ENCODE results near the gene CHN2. TPM values are rescaled to one million over a fixed set of nuclear protein-coding genes. Genes with fewer than 3 reads are reported as not detected.

The CHN2 gene
- total RNA-seq, 1 experiment from 2014 or later, result 7.7 TPM

- Histone ChIP-seq H3K4me1 (ENCODE audit: insufficient read depth, low read length) (no peaks in the 10 kb centered on the region), H3K27ac (ENCODE audit: low read length) (no peak overlapping the region), H3K9me2 (replicated peaks; ENCODE audit: low read length) (no peaks in the 10 kb centered on the region), H3K4me2 (ENCODE audit: low read length) (no peak overlapping the region), H3K79me2 (ENCODE audit: low read length) (no peaks in the 10 kb centered on the region), H2AFZ (ENCODE audit: low read length) (no peak overlapping the region), H3K9me3 (ENCODE audit: low read length) (no peaks in the 10 kb centered on the region), H3K36me3 (ENCODE audit: low read depth, low read length) (no peaks in the 10 kb centered on the region), H3K4me3 (ENCODE audit: low read length) (no peak overlapping the region), H3K27me3 (ENCODE audit: low read length) (no peaks in the 10 kb centered on the region), H4K20me1 (ENCODE audit: low read length) (no peaks in the 10 kb centered on the region), H3F3A (ENCODE audit: low read length, unreplicated experiment) (no peaks in the 10 kb centered on the region), H3K9ac (ENCODE audit: low read length) (no peak overlapping the region)
- no peak for DNase-seq
- intact Hi-C loops (cut with micrococcal nuclease), result loop anchor here (5.0 to 10.0 kb wide), 2 partner anchors 62 to 156 kb away; partner anchors contain the start of gene PRR15
- CTCF ChIA-PET, result interaction anchor here (0.6 to 1.0 kb wide), 2 partner anchors 199 to 216 kb away, joined by 3 to 4 read pairs; no protein-coding TSS in a partner anchor
- POLR2A ChIA-PET (ENCODE audit: unreplicated experiment), result no interaction called here
- ATAC-seq, result no peak
- no peak for TF ChIP-seq EZH2 (IDR thresholded peaks at IDR 0.05; ENCODE audit: low read length, unreplicated experiment)
- TF ChIP-seq CTCF (conservative IDR thresholded peaks at IDR 0.05; ENCODE audit: low read depth, low read length), result no peak
- TF ChIP-seq EZH2phosphoT487 (IDR thresholded peaks at IDR 0.05; ENCODE audit: borderline replicate concordance, low read length), result no peak
- no TSS peak for BruUV-seq (replicated peaks)
These were observed 211.8 kb downstream of the CHN2 start for GRCh38 chr7:29406366-29406765.

GRCh38 chr7:29408841-29409243 is 214.3 kb downstream of the CHN2 start:
- H3K9me2 ChIP-seq (replicated peaks; ENCODE audit: low read length), result no peaks in the 10 kb centered on the region
- H3F3A ChIP-seq (ENCODE audit: low read length, unreplicated experiment), result no peaks in the 10 kb centered on the region
- H3K4me3 ChIP-seq (ENCODE audit: low read length), result no peak overlapping the region
- no TSS peak for BruUV-seq (replicated peaks)
- no peaks in the 10 kb centered on the region for H4K20me1 ChIP-seq (ENCODE audit: low read length)
- DNase-seq (peak; percentile 94), ATAC-seq (peak; percentile 95)
- ChIA-PET CTCF (interaction anchor here (0.6 to 1.6 kb wide), 11 partner anchors 41 to 489 kb away, joined by 3 to 19 read pairs (median 6); no protein-coding TSS in a partner anchor), POLR2A (ENCODE audit: unreplicated experiment) (interaction anchor here (0.6 kb wide), 1 partner anchor 487 kb away, joined by 4 read pairs; no protein-coding TSS in a partner anchor)
- no peaks in the 10 kb centered on the region for H3K79me2 ChIP-seq (ENCODE audit: low read length)
- H2AFZ ChIP-seq (ENCODE audit: low read length), result no peak overlapping the region
- intact Hi-C loops (cut with micrococcal nuclease), result loop anchor here (1.0 to 10.0 kb wide), 7 partner anchors 40 to 487 kb away; partner anchors contain the start of gene PRR15
- TF ChIP-seq EZH2 (IDR thresholded peaks at IDR 0.05; ENCODE audit: low read length, unreplicated experiment), result no peak
- no peak for TF ChIP-seq EZH2phosphoT487 (IDR thresholded peaks at IDR 0.05; ENCODE audit: borderline replicate concordance, low read length)
- TF ChIP-seq CTCF (conservative IDR thresholded peaks at IDR 0.05; ENCODE audit: low read depth, low read length), result peak; percentile 88
- no peaks in the 10 kb centered on the region for H3K36me3 ChIP-seq (ENCODE audit: low read depth, low read length)
- no peaks in the 10 kb centered on the region for H3K9me3 ChIP-seq (ENCODE audit: low read length)
- H3K27me3 ChIP-seq (ENCODE audit: low read length), result no peaks in the 10 kb centered on the region
- no peak overlapping the region for H3K4me2 ChIP-seq (ENCODE audit: low read length)
- H3K27ac ChIP-seq (ENCODE audit: low read length), result no peak overlapping the region
- H3K4me1 ChIP-seq (ENCODE audit: insufficient read depth, low read length), result peaks cover 3% of the 10 kb centered on the region; the same call in 1 of the 2 replicates
- H3K9ac ChIP-seq (ENCODE audit: low read length), result no peak overlapping the region

DNA sequence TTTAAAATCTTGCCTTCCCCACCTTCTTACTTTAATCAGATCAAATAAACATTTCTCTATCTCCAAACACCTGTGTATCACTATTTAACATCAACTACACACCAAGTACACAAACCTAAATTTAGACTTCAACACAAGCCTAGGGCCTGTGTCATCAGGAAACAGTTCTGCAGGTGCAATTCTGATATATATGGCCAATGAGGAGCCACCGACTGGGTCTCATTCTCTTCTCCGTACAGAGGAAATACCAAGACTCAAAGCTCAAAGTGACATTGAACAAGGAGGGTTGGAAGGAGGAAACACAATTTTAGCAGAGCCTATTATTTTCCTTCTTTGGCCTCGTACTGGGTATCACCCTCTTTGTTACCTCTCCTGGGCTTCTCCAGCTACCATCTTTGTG is 216.4 kb downstream of the CHN2 start:
- Histone ChIP-seq H3K9me2 (replicated peaks; ENCODE audit: low read length) (no peaks in the 10 kb centered on the region), H2AFZ (ENCODE audit: low read length) (no peak overlapping the region), H3K4me3 (ENCODE audit: low read length) (no peak overlapping the region), H3K4me2 (ENCODE audit: low read length) (no peak overlapping the region), H3K9me3 (ENCODE audit: low read length) (no peaks in the 10 kb centered on the region), H3K9ac (ENCODE audit: low read length) (no peak overlapping the region), H3K27me3 (ENCODE audit: low read length) (no peaks in the 10 kb centered on the region), H3K27ac (ENCODE audit: low read length) (no peak overlapping the region), H3F3A (ENCODE audit: low read length, unreplicated experiment) (no peaks in the 10 kb centered on the region), H3K36me3 (ENCODE audit: low read depth, low read length) (no peaks in the 10 kb centered on the region), H3K4me1 (ENCODE audit: insufficient read depth, low read length) (peaks cover 3% of the 10 kb centered on the region; the same call in 1 of the 2 replicates), H4K20me1 (ENCODE audit: low read length) (no peaks in the 10 kb centered on the region), H3K79me2 (ENCODE audit: low read length) (no peaks in the 10 kb centered on the region)
- POLR2A ChIA-PET (ENCODE audit: unreplicated experiment), result no interaction called here
- CTCF ChIA-PET, result no interaction called here
- ATAC-seq (no peak), DNase-seq (no peak)
- intact Hi-C loops (cut with micrococcal nuclease), result no loop called here
- no TSS peak for BruUV-seq (replicated peaks)
- no peak for TF ChIP-seq EZH2phosphoT487 (IDR thresholded peaks at IDR 0.05; ENCODE audit: borderline replicate concordance, low read length)
